Endothelial cell of umbilical vein (primary cell): ENCODE data around the gene CAMK2B. TPM values are rescaled to one million over a fixed set of nuclear protein-coding genes. Genes with fewer than 3 reads are reported as not detected.

Experiments
- BruUV-seq: library from RNA; stranded (reverse); fragments of 400-500 nt; replicated peaks from 2 replicates; lab custom pipeline; 2021; lab: Mats Ljungman, UMichigan
- CTCF ChIA-PET: fragments of 300-600, 350-600 bp; sonication (Branson Sonifier 250); formaldehyde crosslinking; loops from one replicate; lab custom pipeline; 2021; ENCODE audit warnings: antibody characterized with exemption, inconsistent platforms; lab: Charles Lee
- POLR2A ChIA-PET: fragments of 300-600, 350-600 bp; sonication (Branson Sonifier 250); formaldehyde crosslinking; loops from one replicate; lab custom pipeline; 2021; ENCODE audit warnings: antibody characterized with exemption, inconsistent platforms; lab: Charles Lee
- DNase-seq: peaks from one replicate; pipeline ENCODE4 v3.0.0-alpha.2; 2011; ENCODE audit warnings: low read depth, low spot score
- FAIRE-seq: peaks from 2 replicates; lab custom pipeline; 2011; peaks lifted over from hg19 to GRCh38; lab: Jason Lieb, UNC
- H2AFZ ChIP-seq: 2 replicates; pipeline ENCODE4 v1.6.0; 2012; ENCODE audit warnings: low read depth, low read length, control low read depth, inconsistent platforms
- H3K27ac ChIP-seq: 2 replicates; pipeline ENCODE4 v1.5.1; 2011; ENCODE audit warnings: low read depth, mild to moderate bottlenecking, control low read depth, low read length, moderate library complexity; ENCODE audit not compliant: insufficient read depth
- H3K27me3 ChIP-seq, 2 experiments: 2 replicates each; pipeline versions ENCODE4 v1.6.0 to v1.6.1; 2011; ENCODE audit warnings: low read length in 2 of 2, mixed read lengths in 1 of 2; ENCODE audit not compliant: control insufficient read depth in 2 of 2, insufficient read depth in 2 of 2
- H3K36me3 ChIP-seq, 2 experiments: 2 replicates in 1 of 2; 3 replicates in 1 of 2; pipeline ENCODE4 v1.5.1; 2011; ENCODE audit warnings: low read length in 2 of 2, mild to moderate bottlenecking in 1 of 2, moderate library complexity in 1 of 2; ENCODE audit not compliant: control insufficient read depth in 2 of 2, insufficient read depth in 2 of 2; ENCODE audit errors: extremely low read depth in 1 of 2
- H3K4me1 ChIP-seq: 3 replicates; pipeline ENCODE4 v1.5.1; 2011; ENCODE audit warnings: mild to moderate bottlenecking, low read length; ENCODE audit not compliant: control insufficient read depth, insufficient read depth; ENCODE audit errors: extremely low read depth
- H3K4me2 ChIP-seq: 2 replicates; pipeline ENCODE4 v1.6.1; 2011; ENCODE audit warnings: low read length, control low read depth, mixed read lengths; ENCODE audit not compliant: insufficient read depth
- H3K4me3 ChIP-seq, 3 experiments: fragments of 200-600 bp in 1 of 3; sonication (generic), shearing (Covaris generic) in 1 of 3; replicated peaks in 1 of 3; 2 replicates each; pipeline ENCODE4 v1.5.1; 2011 to 2016; ENCODE audit warnings: control low read depth in 3 of 3, low read length in 3 of 3, mild to moderate bottlenecking in 2 of 3, inconsistent platforms in 1 of 3, low read depth in 1 of 3, moderate library complexity in 1 of 3; ENCODE audit not compliant: insufficient read depth in 1 of 3
- H3K79me2 ChIP-seq: 2 replicates; pipeline ENCODE4 v1.6.0; 2012; ENCODE audit warnings: low read length, inconsistent platforms; ENCODE audit not compliant: control insufficient read depth, insufficient read depth
- H3K9ac ChIP-seq: replicated peaks from 2 replicates; pipeline ENCODE3; 2011; ENCODE audit warnings: low read length, control low read depth; ENCODE audit not compliant: insufficient read depth; ENCODE audit errors: extremely low read depth
- H3K9me1 ChIP-seq: replicated peaks from 3 replicates; pipeline ENCODE4 v1.6.0; 2011; ENCODE audit warnings: mild to moderate bottlenecking, low read length; ENCODE audit not compliant: control insufficient read depth, insufficient read depth; ENCODE audit errors: extremely low read depth
- H3K9me3 ChIP-seq: replicated peaks from 2 replicates; pipeline ENCODE4 v1.5.1; 2012; ENCODE audit warnings: low read length, inconsistent platforms; ENCODE audit not compliant: control insufficient read depth, insufficient read depth
- H4K20me1 ChIP-seq: replicated peaks from 2 replicates; pipeline ENCODE3; 2011; ENCODE audit warnings: mild to moderate bottlenecking, low read length; ENCODE audit not compliant: control insufficient read depth, insufficient read depth; ENCODE audit errors: extremely low read depth
- CTCF ChIP-seq, 2 donors: IDR thresholded peaks; 1 replicate in 1 of 2; 2 replicates in 1 of 2; pipeline ENCODE4 v1.5.1; 2011; ENCODE audit warnings: low read length in 2 of 2, mild to moderate bottlenecking in 2 of 2, moderate library complexity in 2 of 2, control low read depth in 1 of 2, inconsistent platforms in 1 of 2, low read depth in 1 of 2; ENCODE audit not compliant: insufficient read depth in 1 of 2; ENCODE audit errors: extremely low read depth in 1 of 2
- EZH2 ChIP-seq: IDR thresholded peaks from 2 replicates; pipeline ENCODE4 v1.6.1; 2012; ENCODE audit warnings: borderline replicate concordance, low read depth, mild to moderate bottlenecking, moderate library complexity, low read length, inconsistent platforms; ENCODE audit not compliant: severe bottlenecking
- FOS ChIP-seq: IDR thresholded peaks from 2 replicates; pipeline ENCODE4 v1.6.1; 2011; ENCODE audit warnings: mild to moderate bottlenecking, low read length, moderate library complexity, borderline replicate concordance; ENCODE audit not compliant: insufficient read depth
- GATA2 ChIP-seq: IDR thresholded peaks from 2 replicates; pipeline ENCODE4 v1.7.0; 2011; ENCODE audit warnings: low read depth, mild to moderate bottlenecking, moderate library complexity, mixed read lengths, low read length; ENCODE audit not compliant: insufficient read length, insufficient read depth
- JUN ChIP-seq: IDR thresholded peaks from 2 replicates; pipeline ENCODE4 v1.6.1; 2011; ENCODE audit warnings: borderline replicate concordance, low read depth; ENCODE audit not compliant: insufficient read length, insufficient read depth
- MAX ChIP-seq: IDR thresholded peaks from 2 replicates; pipeline ENCODE4 v1.6.1; 2011; ENCODE audit not compliant: insufficient read depth, insufficient read length
- POLR2AphosphoS5 ChIP-seq: IDR thresholded peaks from 2 replicates; pipeline ENCODE4 v1.6.1; 2012; ENCODE audit warnings: low read depth, mild to moderate bottlenecking, control low read depth, low read length, moderate library complexity; ENCODE audit not compliant: insufficient read depth
- dilution Hi-C: fragments of 300-500 bp; cut with MboI; formaldehyde crosslinking; loops from one replicate; pipeline ENCODE4 v1.15.0; 2019; ENCODE audit warnings: low sequenced_read_pairs; ENCODE audit not compliant: extremely low pct_ligation_motif_present
- intact Hi-C: fragments of 100-400 bp; cut with micrococcal nuclease; formaldehyde crosslinking; loops from one replicate; pipeline ENCODE4 v1.10.0; 2022
- polyA plus RNA-seq, 4 experiments: library from polyadenylated mRNA; depleted of rRNA in 3 of 4; stranded (reverse) in 3 of 4; unstranded in 1 of 4; fragments of >200 nt; gene quantifications; 2 replicates each; pipeline versions ENCODE4 v1.2.1 to v1.2.3, GENCODE V29; 2011 to 2012; ENCODE audit warnings: missing spikeins in 1 of 4
- total RNA-seq: library from RNA; stranded (reverse); gene quantifications from 2 replicates; pipeline ENCODE4 v1.2.3, GENCODE V29; 2021

The CAMK2B gene
- total and polyA plus RNA-seq, 2 donors (not counting 3 experiments of a cell fraction or from before 2014, with no cell fraction given): 0.57 to 1.6 TPM

GRCh38 chr7:44194562-44195145 is 130.7 kb downstream of the CAMK2B start:
- no peaks in the 10 kb centered on the region for H4K20me1 ChIP-seq
- CTCF ChIA-PET: interaction anchor here (2.9 to 4.9 kb wide), 2 partner anchors 122 to 175 kb away, joined by 34 to 60 read pairs; no protein-coding TSS in a partner anchor
- dilution Hi-C loops: no loop called here

More at GRCh38 chr7:44194562-44195145, 130.7 kb downstream of the CAMK2B start:
- peaks cover 7 to 20% of the 10 kb centered on the region in 2 experiments for H3K27me3 ChIP-seq
- H3K79me2 ChIP-seq: no peaks in the 10 kb centered on the region
- no peaks in the 10 kb centered on the region for H3K9me1 ChIP-seq
- intact Hi-C loops: no loop called here
- no peaks in the 10 kb centered on the region for H3K36me3 ChIP-seq
- H3K4me2 ChIP-seq: no peak overlapping the region
- no peaks in the 10 kb centered on the region for H3K4me1 ChIP-seq
- FAIRE-seq (no peak), DNase-seq (no peak)
- no peak overlapping the region for H3K9ac ChIP-seq
- POLR2A ChIA-PET: no interaction called here
- TF ChIP-seq CTCF (IDR thresholded peaks at IDR 0.05; ENCODE audit: extremely low read depth in 1 of 2, insufficient read depth in 1 of 2, low read depth in 1 of 2, low read length in 2 of 2) (no peak), FOS (no peak), EZH2 (no peak), MAX (no peak), GATA2 (no peak), JUN (no peak), POLR2AphosphoS5 (no peak)
- no peak overlapping the region for H3K4me3 ChIP-seq
- no TSS peak for BruUV-seq
- H3K27ac ChIP-seq: no peak overlapping the region
- no peaks in the 10 kb centered on the region for H3K9me3 ChIP-seq
- no peak overlapping the region for H2AFZ ChIP-seq
